Measurements from ENCODE around the gene SCO2. TPM values are rescaled to one million over a fixed set of nuclear protein-coding genes. Genes with fewer than 3 reads are reported as not detected.

Gene SCO2
- 2.5 TPM for polyA plus RNA-seq (2012; ENCODE audit: missing spikeins)

DNA sequence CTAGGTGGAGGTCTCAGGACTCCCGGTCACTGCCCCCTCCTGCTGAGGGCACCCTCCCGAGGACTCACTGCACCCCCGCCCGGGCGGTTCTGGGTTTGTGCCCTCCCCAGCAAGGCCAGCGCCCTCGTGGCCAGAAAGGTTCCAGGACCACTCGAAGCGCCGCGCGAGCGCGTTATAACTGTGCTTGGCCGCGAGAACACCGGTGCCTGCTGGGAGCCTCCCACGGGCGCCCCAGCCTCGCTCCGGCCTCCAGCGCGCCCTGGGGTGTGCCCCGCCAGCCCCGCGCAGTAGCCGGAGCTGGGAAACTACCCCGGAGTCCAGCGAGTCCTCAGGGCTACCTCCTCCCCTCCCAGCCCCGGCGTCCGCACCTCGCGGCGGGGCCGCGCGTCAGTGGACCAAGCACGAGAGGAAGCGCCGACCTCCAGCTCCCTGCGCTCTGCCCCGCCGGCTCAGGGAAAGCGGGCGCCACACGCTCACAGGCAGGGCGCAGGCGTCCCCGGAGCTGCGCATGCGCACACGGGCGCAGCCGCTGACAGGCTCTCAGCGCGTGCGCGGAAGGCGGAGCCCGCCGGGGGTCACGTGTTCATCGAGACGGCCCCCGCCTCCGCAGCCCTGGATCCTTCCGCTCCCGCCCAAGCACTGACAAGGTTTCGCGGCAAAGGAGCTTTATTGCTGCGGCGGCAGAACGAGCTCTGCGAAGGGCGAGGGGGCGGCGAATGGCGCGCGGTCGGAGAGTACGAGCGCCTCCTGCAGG, at the start of gene SCO2:
Gene SCO2 (minus strand): TSS at position 495 of the 754 bp plus-strand sequence. CDS start 1,187 bp downstream, outside the sequence.
- FAIRE-seq (peak; percentile 99), DNase-seq (ENCODE audit: insufficient read length) (peak; percentile 98)
- TF ChIP-seq TAF1 (IDR thresholded peaks at IDR 0.05; ENCODE audit: borderline replicate concordance, low read depth, low read length) (no peak; the same call in 1 of the 2 replicates), POLR2A (IDR thresholded peaks at IDR 0.05; ENCODE audit: low read depth, low read length) (peak; percentile 80), POLR2AphosphoS5 (IDR thresholded peaks at IDR 0.05; ENCODE audit: low read depth, low read length) (peak; percentile 68; the same call in 1 of the 2 replicates)

GRCh38 chr22:50574383-50574755, 49.0 kb upstream of the SCO2 start:
- FAIRE-seq (no peak), DNase-seq (ENCODE audit: insufficient read length) (no peak)
- TF ChIP-seq TAF1 (IDR thresholded peaks at IDR 0.05; ENCODE audit: borderline replicate concordance, low read depth, low read length) (no peak), POLR2AphosphoS5 (IDR thresholded peaks at IDR 0.05; ENCODE audit: low read depth, low read length) (no peak), POLR2A (IDR thresholded peaks at IDR 0.05; ENCODE audit: low read depth, low read length) (no peak)

DNA sequence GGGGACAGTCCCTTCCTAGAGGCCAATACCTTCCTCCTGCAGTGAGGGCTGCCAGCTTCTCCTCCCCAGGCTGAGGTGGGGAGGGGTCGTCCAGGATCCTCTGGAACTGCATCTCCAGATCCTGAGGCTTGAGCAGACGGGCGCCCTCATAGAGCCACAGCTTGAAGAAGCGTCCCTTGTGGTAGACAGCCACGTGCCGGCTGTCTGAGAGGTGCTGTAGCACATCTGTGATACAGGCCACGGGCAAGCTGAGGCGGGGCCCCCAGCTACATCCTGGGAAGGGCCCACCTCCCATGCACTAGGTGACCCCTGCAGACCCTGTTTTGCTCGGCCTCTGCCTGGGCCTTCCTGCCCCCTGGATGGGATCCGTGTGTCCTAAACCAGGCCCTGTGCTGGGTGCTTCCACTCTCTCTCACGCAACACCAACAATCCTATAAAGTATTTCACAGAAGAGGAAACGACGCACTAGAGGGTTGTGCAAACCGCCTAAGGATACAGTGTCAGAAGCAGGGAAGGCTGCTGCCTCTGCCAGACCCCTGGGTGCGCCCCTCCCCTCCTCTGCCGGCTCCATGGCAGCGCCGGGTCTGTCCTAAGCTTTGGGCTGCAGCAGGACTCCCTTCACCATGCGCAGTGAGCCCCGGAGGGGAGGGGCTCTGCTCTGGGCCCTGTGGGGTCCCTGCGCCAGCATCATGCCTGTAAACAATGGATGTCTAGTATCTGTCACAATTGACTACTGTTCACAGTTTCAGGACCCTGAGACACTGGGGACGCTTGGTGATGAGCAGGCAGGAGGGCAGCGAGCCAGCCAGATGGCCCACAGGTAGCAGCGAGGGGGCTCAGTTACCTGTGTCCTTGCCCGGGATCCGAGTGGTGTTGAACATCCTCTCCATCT, 48.3 kb upstream of the SCO2 start:
- FAIRE-seq: no peak
- no peak for DNase-seq (ENCODE audit: insufficient read length)

DNA sequence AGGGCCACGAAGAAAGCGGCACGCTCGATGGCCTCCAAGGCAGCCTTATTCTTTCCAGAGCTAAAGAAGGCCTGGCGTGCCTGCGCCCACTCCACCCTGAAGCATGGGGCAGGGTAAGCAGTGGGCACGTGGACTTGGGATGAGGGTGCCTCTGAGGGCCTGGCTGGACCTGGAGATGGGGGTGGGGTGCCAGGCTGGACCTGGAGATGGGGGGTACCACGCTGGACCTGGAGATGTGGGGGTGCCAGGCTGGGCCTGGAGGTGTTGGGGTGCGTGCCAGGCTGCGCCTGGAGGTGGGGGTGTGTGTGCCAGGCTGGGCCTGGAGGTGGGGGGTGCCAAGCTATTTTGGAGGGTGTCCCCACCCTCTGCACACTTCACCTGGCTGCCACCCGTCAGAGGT, 47.6 kb upstream of the SCO2 start:
- no peak for FAIRE-seq
- no peak for TF ChIP-seq TAF1 (IDR thresholded peaks at IDR 0.05; ENCODE audit: borderline replicate concordance, low read depth, low read length)
- no peak for TF ChIP-seq POLR2A (IDR thresholded peaks at IDR 0.05; ENCODE audit: low read depth, low read length)
- TF ChIP-seq POLR2AphosphoS5 (IDR thresholded peaks at IDR 0.05; ENCODE audit: low read depth, low read length): no peak
- no peak for DNase-seq (ENCODE audit: insufficient read length)

More for the DNA sequence above, 48.3 kb upstream of the SCO2 start:
- TF ChIP-seq TAF1 (IDR thresholded peaks at IDR 0.05; ENCODE audit: borderline replicate concordance, low read depth, low read length) (no peak), POLR2AphosphoS5 (IDR thresholded peaks at IDR 0.05; ENCODE audit: low read depth, low read length) (no peak), POLR2A (IDR thresholded peaks at IDR 0.05; ENCODE audit: low read depth, low read length) (no peak)

DNA sequence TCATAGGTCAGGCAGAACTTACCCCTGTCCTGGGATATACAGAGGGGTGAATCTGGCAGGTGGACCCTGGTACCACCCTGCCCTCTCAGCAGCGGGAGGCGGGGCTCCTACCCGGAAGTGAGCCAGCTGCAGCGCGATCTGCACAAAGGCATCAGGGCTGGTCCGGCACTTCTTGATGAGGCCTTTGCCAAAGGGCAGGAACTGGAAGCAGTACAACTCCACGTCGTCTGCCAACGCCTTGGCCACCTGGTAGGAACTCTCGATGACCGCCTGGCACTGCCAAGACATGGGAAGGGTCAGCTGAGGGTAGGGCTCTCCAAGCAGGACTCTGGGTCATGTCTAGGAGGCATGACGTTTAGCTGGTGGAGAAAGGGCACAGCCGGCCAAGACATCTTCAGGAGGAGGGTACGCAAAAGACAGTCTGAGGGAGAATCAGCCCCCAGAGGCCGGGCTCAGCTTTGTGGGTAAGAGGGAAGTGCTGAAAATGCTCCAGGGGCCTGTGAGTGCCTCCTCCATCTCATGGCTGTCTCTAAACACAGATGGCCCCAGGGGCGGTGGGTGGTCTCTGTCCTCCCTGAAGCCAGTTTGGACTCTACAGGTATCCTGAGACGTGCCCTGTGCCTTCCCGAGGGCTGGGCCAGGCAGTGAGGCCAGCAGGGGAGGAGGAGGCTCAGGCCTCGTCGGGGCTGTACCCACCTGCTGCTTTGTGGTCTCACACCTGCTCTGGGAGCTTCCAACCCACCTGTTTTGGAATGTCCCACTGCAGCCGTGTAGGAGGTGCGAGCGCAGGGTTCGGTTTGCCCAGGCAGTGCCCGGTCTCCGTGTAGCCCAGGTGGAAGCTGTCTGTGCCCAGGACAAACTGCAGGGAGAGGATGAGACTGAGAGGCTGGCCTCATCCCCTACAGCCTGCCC, 46.1 kb upstream of the SCO2 start:
- no peak for DNase-seq (ENCODE audit: insufficient read length)
- FAIRE-seq: no peak
- no peak for TF ChIP-seq POLR2AphosphoS5 (IDR thresholded peaks at IDR 0.05; ENCODE audit: low read depth, low read length)
- TF ChIP-seq TAF1 (IDR thresholded peaks at IDR 0.05; ENCODE audit: borderline replicate concordance, low read depth, low read length): no peak
- TF ChIP-seq POLR2A (IDR thresholded peaks at IDR 0.05; ENCODE audit: low read depth, low read length): no peak

GRCh38 chr22:50570861-50571260, 45.5 kb upstream of the SCO2 start:
- FAIRE-seq (no peak), DNase-seq (ENCODE audit: insufficient read length) (no peak)
- TF ChIP-seq TAF1 (IDR thresholded peaks at IDR 0.05; ENCODE audit: borderline replicate concordance, low read depth, low read length) (no peak), POLR2A (IDR thresholded peaks at IDR 0.05; ENCODE audit: low read depth, low read length) (no peak), POLR2AphosphoS5 (IDR thresholded peaks at IDR 0.05; ENCODE audit: low read depth, low read length) (no peak)

DNA sequence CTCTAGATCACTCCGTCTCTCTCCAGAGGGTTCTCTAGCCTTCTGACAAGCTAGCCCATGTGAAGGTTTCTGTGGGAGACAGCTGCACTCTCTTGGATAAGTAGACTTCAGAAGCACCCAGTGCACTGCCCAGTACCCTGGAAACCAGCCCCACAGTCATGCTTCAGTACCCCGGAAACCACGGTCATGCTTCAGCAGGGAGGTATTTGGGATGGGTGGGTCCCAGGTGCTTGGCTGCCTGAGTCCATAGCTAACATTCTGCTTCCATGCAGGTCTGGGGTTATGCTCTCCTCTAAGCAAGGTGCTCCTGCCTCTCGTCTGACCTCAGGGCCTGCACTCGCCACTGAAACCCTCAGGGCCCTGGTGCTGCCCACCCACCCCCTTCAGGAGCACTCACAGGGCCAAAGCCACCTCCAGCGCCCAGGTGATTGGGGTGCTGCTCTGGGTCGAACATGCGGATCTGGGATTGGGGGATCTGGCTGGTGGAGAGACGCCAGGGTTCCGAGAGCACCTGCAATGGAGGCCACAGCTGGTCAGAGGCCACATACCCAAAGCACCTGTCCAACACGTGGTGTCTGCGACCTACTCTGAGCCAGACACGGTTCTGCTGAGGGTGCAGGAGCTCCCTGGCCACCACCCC, 44.6 kb upstream of the SCO2 start:
- FAIRE-seq (no peak), DNase-seq (ENCODE audit: insufficient read length) (no peak)
- TF ChIP-seq POLR2AphosphoS5 (IDR thresholded peaks at IDR 0.05; ENCODE audit: low read depth, low read length) (no peak), TAF1 (IDR thresholded peaks at IDR 0.05; ENCODE audit: borderline replicate concordance, low read depth, low read length) (no peak), POLR2A (IDR thresholded peaks at IDR 0.05; ENCODE audit: low read depth, low read length) (no peak)

- no peak for TF ChIP-seq TAF1 (IDR thresholded peaks at IDR 0.05; ENCODE audit: borderline replicate concordance, low read depth, low read length)
- no peak for TF ChIP-seq POLR2A (IDR thresholded peaks at IDR 0.05; ENCODE audit: low read depth, low read length)
- no peak for TF ChIP-seq POLR2AphosphoS5 (IDR thresholded peaks at IDR 0.05; ENCODE audit: low read depth, low read length)
- DNase-seq (ENCODE audit: insufficient read length): no peak
- no peak for FAIRE-seq
Measured at GRCh38 chr22:50569041-50569459, 43.7 kb upstream of the SCO2 start.

GRCh38 chr22:50568626-50569025, 43.2 kb upstream of the SCO2 start:
- FAIRE-seq: no peak
- DNase-seq (ENCODE audit: insufficient read length): no peak
- no peak for TF ChIP-seq POLR2A (IDR thresholded peaks at IDR 0.05; ENCODE audit: low read depth, low read length)
- TF ChIP-seq TAF1 (IDR thresholded peaks at IDR 0.05; ENCODE audit: borderline replicate concordance, low read depth, low read length): no peak
- TF ChIP-seq POLR2AphosphoS5 (IDR thresholded peaks at IDR 0.05; ENCODE audit: low read depth, low read length): no peak

DNA sequence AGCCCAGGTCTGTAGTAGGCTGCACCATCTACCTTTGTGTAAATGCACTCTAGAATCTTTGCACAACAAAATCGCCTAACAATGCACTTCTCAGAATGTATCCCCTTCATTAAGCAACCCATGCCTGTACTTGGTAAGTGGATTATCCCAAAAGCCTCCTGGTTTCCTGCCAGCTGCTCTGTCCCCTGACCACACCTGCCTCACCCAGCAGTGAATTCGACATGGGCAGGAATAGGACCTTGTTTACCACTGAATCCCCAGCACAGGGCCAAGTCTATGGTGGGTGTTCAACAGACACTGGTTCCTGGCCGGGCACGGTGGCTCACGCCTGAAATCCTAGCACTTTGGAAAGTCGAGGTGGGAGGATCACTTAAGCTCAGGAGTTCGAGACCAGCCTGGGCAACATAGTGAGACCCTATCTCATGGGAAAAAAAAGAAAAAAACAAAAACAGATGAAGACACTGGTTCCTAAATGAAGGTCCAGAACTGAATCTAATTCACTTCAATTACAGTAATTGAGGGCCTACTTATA, 42.4 kb upstream of the SCO2 start:
- TF ChIP-seq POLR2AphosphoS5 (IDR thresholded peaks at IDR 0.05; ENCODE audit: low read depth, low read length) (no peak), POLR2A (IDR thresholded peaks at IDR 0.05; ENCODE audit: low read depth, low read length) (no peak), TAF1 (IDR thresholded peaks at IDR 0.05; ENCODE audit: borderline replicate concordance, low read depth, low read length) (no peak)
- no peak for DNase-seq (ENCODE audit: insufficient read length)
- FAIRE-seq: no peak
